ENCODE results near the gene STXBP5L.

GRCh38 chr3:121436641-121437040 is 528.6 kb downstream of the STXBP5L start:
- TF ChIP-seq CTCF (IDR thresholded peaks at IDR 0.05; ENCODE audit: low read depth, low read length) (no peak), POLR2A (IDR thresholded peaks at IDR 0.05; ENCODE audit: extremely low read depth, insufficient read length) (no peak)

Measured in NB4 (cell line).